GM18498 (cell line): ENCODE measurements around the gene GINS2.

Experiments
- ATAC-seq: cut with Tn5 transposase; IDR thresholded peaks from one replicate; pipeline ENCODE4 v1.9.1; 2021; ENCODE audit warnings: mild to moderate bottlenecking, moderate library complexity; ENCODE audit not compliant: unreplicated experiment

The GINS2 gene

GRCh38 chr16:85716680-85717038 is 27.9 kb upstream of the GINS2 start:
- ATAC-seq, result no peak

GRCh38 chr16:85716022-85716679 is 27.4 kb upstream of the GINS2 start:
- no peak for ATAC-seq

- ATAC-seq, result no peak
Observed at GRCh38 chr16:85715169-85716021, 26.6 kb upstream of the GINS2 start.

- no peak for ATAC-seq
Observed at GRCh38 chr16:85712801-85713200, 24.0 kb upstream of the GINS2 start.

- no peak for ATAC-seq
Observed at GRCh38 chr16:85711982-85712587, 23.3 kb upstream of the GINS2 start.

GRCh38 chr16:85710732-85711131 is 22.0 kb upstream of the GINS2 start:
- no peak for ATAC-seq

- no peak for ATAC-seq
Observed at GRCh38 chr16:85709766-85710585, 21.2 kb upstream of the GINS2 start.

GRCh38 chr16:85708338-85708737 is 19.6 kb upstream of the GINS2 start:
- no peak for ATAC-seq

- no peak for ATAC-seq
Observed at GRCh38 chr16:85707528-85708095, 18.9 kb upstream of the GINS2 start.

- no peak for ATAC-seq
Observed at GRCh38 chr16:85706449-85707034, 17.8 kb upstream of the GINS2 start.

- no peak for ATAC-seq
Observed at GRCh38 chr16:85704900-85705846, 16.4 kb upstream of the GINS2 start.

- no peak for ATAC-seq
Observed at GRCh38 chr16:85704011-85704410, 15.3 kb upstream of the GINS2 start.

- no peak for ATAC-seq
Observed at GRCh38 chr16:85699628-85700027, 10.9 kb upstream of the GINS2 start.

- ATAC-seq, result no peak
Observed at GRCh38 chr16:85698935-85699558, 10.3 kb upstream of the GINS2 start.

GRCh38 chr16:85698459-85698891 is 9.7 kb upstream of the GINS2 start:
- ATAC-seq, result no peak

GRCh38 chr16:85697431-85697830 is 8.7 kb upstream of the GINS2 start:
- ATAC-seq, result no peak

GRCh38 chr16:85696781-85697180 is 8.0 kb upstream of the GINS2 start:
- ATAC-seq, result no peak

- ATAC-seq, result no peak
Observed at GRCh38 chr16:85695196-85696128, 6.7 kb upstream of the GINS2 start.
